ENCODE results near the gene MNX1.
A peak's percentile ranks its signal among the peaks of the same experiment; 100 is the strongest.

MNX1 gene

GRCh38 chr7:157023589-157023905, 13.1 kb upstream of the MNX1 start:
- no peaks in the 10 kb centered on the region for H3K9me3 ChIP-seq
- no peak overlapping the region for H3K4me3 ChIP-seq (ENCODE audit: low read depth in 1 of 2, low read length in 1 of 2)
- no peaks in the 10 kb centered on the region for H3K36me3 ChIP-seq
- peaks cover 33 to 44% of the 10 kb centered on the region in 2 experiments for H3K4me1 ChIP-seq (ENCODE audit: control insufficient read depth in 1 of 2, insufficient read depth in 1 of 2, low read depth in 1 of 2, low read length in 1 of 2)
- no peak for TF ChIP-seq CTCF (IDR thresholded peaks at IDR 0.05)
- no peak overlapping the region for H3K27ac ChIP-seq
- H3K27me3 ChIP-seq: peaks cover 100% of the 10 kb centered on the region

GRCh38 chr7:157022681-157023588, 12.5 kb upstream of the MNX1 start:
- Histone ChIP-seq H3K9me3 (no peaks in the 10 kb centered on the region), H3K4me1 (ENCODE audit: control insufficient read depth in 1 of 2, insufficient read depth in 1 of 2, low read depth in 1 of 2, low read length in 1 of 2) (peaks cover 27 to 46% of the 10 kb centered on the region in 2 experiments), H3K36me3 (no peaks in the 10 kb centered on the region), H3K27me3 (peaks cover 100% of the 10 kb centered on the region), H3K27ac (no peak overlapping the region), H3K4me3 (ENCODE audit: low read depth in 1 of 2, low read length in 1 of 2) (no peak overlapping the region)
- TF ChIP-seq CTCF (IDR thresholded peaks at IDR 0.05): no peak

GRCh38 chr7:157021871-157022680, 11.6 kb upstream of the MNX1 start:
- no peak for TF ChIP-seq CTCF (IDR thresholded peaks at IDR 0.05)
- no peaks in the 10 kb centered on the region for H3K9me3 ChIP-seq
- peaks cover 100% of the 10 kb centered on the region for H3K27me3 ChIP-seq
- peaks cover 21 to 39% of the 10 kb centered on the region in 2 experiments for H3K4me1 ChIP-seq (ENCODE audit: control insufficient read depth in 1 of 2, insufficient read depth in 1 of 2, low read depth in 1 of 2, low read length in 1 of 2)
- no peaks in the 10 kb centered on the region for H3K36me3 ChIP-seq
- H3K4me3 ChIP-seq (ENCODE audit: low read depth in 1 of 2, low read length in 1 of 2): peak overlapping the region; percentile 45 to 53
- H3K27ac ChIP-seq: no peak overlapping the region

- peak overlapping the region; percentile 45 to 53 for H3K4me3 ChIP-seq (ENCODE audit: low read depth in 1 of 2, low read length in 1 of 2)
Observed at GRCh38 chr7:157021071-157021870, 10.8 kb upstream of the MNX1 start.

More at GRCh38 chr7:157021071-157021870, 10.8 kb upstream of the MNX1 start:
- no peak for TF ChIP-seq CTCF (IDR thresholded peaks at IDR 0.05)
- peaks cover 21 to 39% of the 10 kb centered on the region in 2 experiments for H3K4me1 ChIP-seq (ENCODE audit: control insufficient read depth in 1 of 2, insufficient read depth in 1 of 2, low read depth in 1 of 2, low read length in 1 of 2)
- no peaks in the 10 kb centered on the region for H3K9me3 ChIP-seq
- H3K36me3 ChIP-seq: no peaks in the 10 kb centered on the region
- H3K27ac ChIP-seq: no peak overlapping the region
- peaks cover 100% of the 10 kb centered on the region for H3K27me3 ChIP-seq

All from neutrophil (primary cell).